Measurements from ENCODE around the gene ATP6V1F.

Gene ATP6V1F

GRCh38 chr7:128884561-128885369, 22.1 kb downstream of the ATP6V1F start:
- DNase-seq (ENCODE audit: low read depth): no peak

- DNase-seq (ENCODE audit: low read depth): no peak
Observed at GRCh38 chr7:128885370-128886187, 22.9 kb downstream of the ATP6V1F start.

GRCh38 chr7:128886391-128887168, 23.9 kb downstream of the ATP6V1F start:
- no peak for DNase-seq (ENCODE audit: low read depth)

GRCh38 chr7:128887169-128888038, 24.7 kb downstream of the ATP6V1F start:
- DNase-seq (ENCODE audit: low read depth): no peak

- no peak for DNase-seq (ENCODE audit: low read depth)
Observed at GRCh38 chr7:128888039-128888755, 25.5 kb downstream of the ATP6V1F start.

- no peak for DNase-seq (ENCODE audit: low read depth)
Observed at GRCh38 chr7:128888756-128889095, 26.1 kb downstream of the ATP6V1F start.

- DNase-seq (ENCODE audit: low read depth): no peak
Observed at GRCh38 chr7:128889121-128889520, 26.5 kb downstream of the ATP6V1F start.

- no peak for DNase-seq (ENCODE audit: low read depth)
Observed at GRCh38 chr7:128890306-128891109, 27.9 kb downstream of the ATP6V1F start.

- DNase-seq (ENCODE audit: low read depth): no peak
Observed at GRCh38 chr7:128891110-128891941, 28.7 kb downstream of the ATP6V1F start.

GRCh38 chr7:128891942-128892269, 29.2 kb downstream of the ATP6V1F start:
- no peak for DNase-seq (ENCODE audit: low read depth)

GRCh38 chr7:128892521-128893250, 30.0 kb downstream of the ATP6V1F start:
- DNase-seq (ENCODE audit: low read depth): no peak

- no peak for DNase-seq (ENCODE audit: low read depth)
Observed at GRCh38 chr7:128893251-128894100, 30.8 kb downstream of the ATP6V1F start.

GRCh38 chr7:128894101-128894440, 31.4 kb downstream of the ATP6V1F start:
- no peak for DNase-seq (ENCODE audit: low read depth)

- DNase-seq (ENCODE audit: low read depth): no peak
Observed at GRCh38 chr7:128895320-128895719, 32.7 kb downstream of the ATP6V1F start.

GRCh38 chr7:128899392-128899791, 36.7 kb downstream of the ATP6V1F start:
- DNase-seq (ENCODE audit: low read depth): no peak

- no peak for DNase-seq (ENCODE audit: low read depth)
Observed at GRCh38 chr7:128900237-128900636, 37.6 kb downstream of the ATP6V1F start.

GRCh38 chr7:128902761-128903585, 40.3 kb downstream of the ATP6V1F start:
- DNase-seq (ENCODE audit: low read depth): no peak
